Measurements from ENCODE around the gene GRM8. TPM values are rescaled to one million over a fixed set of nuclear protein-coding genes. Genes with fewer than 3 reads are reported as not detected.

GRM8 gene
- total RNA-seq, 1 donor from 2014 or later, result 2.2 TPM

DNA sequence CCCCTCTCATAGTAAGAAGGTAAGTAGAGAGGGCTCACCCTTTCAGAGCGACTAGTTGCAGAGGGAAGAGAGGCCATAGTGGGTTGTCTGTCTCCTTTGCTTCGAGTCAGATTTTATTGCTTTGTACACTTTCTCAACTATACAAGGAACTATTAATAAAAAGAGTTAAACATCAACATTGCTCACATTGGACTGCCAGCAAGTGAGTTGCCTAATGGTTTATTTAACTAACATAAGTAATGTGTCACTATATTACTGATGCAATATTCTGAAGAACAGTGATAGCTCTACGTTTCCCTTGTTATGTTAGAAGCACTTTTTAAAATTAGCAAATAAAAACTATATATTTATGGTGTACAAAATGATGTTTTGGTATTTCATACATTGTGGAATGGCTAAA, 451.0 kb downstream of the GRM8 start:
- Histone ChIP-seq H3K4me1 (ENCODE audit: insufficient read depth, low read length) (no peaks in the 10 kb centered on the region), H2AFZ (ENCODE audit: low read depth, low read length) (no peak overlapping the region), H3K9me3 (ENCODE audit: insufficient read depth, low read depth, low read length) (no peaks in the 10 kb centered on the region), H4K20me1 (ENCODE audit: insufficient read depth, low read length) (no peaks in the 10 kb centered on the region), H3K4me2 (ENCODE audit: low read length) (no peak overlapping the region), H3K4me3 (ENCODE audit: insufficient read depth, low read depth, low read length) (no peak overlapping the region), H3K27me3 (ENCODE audit: insufficient read depth, low read length) (no peaks in the 10 kb centered on the region), H3K79me2 (ENCODE audit: insufficient read depth, low read length) (no peaks in the 10 kb centered on the region), H3K36me3 (ENCODE audit: insufficient read depth, low read length) (no peaks in the 10 kb centered on the region), H3K9ac (ENCODE audit: low read length) (no peak overlapping the region), H3K27ac (ENCODE audit: low read depth, low read length) (no peak overlapping the region)
- Mint-ChIP-seq H3K27me3 (ENCODE audit: low read depth, unreplicated experiment) (no peaks in the 10 kb centered on the region), H3K4me3 (ENCODE audit: unreplicated experiment) (no peak overlapping the region), H3K36me3 (ENCODE audit: low read depth, unreplicated experiment) (no peaks in the 10 kb centered on the region), H3K4me1 (ENCODE audit: low read depth, unreplicated experiment) (peaks cover 10% of the 10 kb centered on the region), H3K27ac (ENCODE audit: unreplicated experiment) (no peak overlapping the region), H3K9me3 (ENCODE audit: unreplicated experiment) (no peaks in the 10 kb centered on the region)
- no peak for DNase-seq (ENCODE audit: low read depth)
- TF ChIP-seq CTCF (IDR thresholded peaks at IDR 0.05; ENCODE audit: insufficient read depth, low read depth, low read length) (no peak), EZH2 (IDR thresholded peaks at IDR 0.05; ENCODE audit: insufficient read depth, low read length) (no peak)
- FAIRE-seq, result no peak

DNA sequence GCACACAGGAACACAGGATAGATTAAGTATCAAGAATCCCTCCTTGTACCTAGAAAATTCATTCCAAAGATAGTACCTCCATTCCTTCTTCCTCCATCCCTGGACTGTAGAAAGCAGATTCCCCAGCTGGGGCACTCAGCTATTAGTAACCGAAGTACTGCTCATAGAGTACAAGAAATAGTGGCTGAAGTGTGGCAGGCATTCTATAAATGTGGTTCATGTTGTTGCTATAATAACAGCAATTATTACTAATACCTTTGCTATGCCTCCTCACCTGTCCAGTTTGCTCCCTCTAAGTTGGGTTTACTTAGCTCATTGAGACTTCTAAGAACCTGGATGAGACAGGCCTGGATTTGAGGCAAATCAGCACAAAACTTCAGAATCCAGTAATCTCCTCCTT, 453.2 kb downstream of the GRM8 start:
- no peak overlapping the region for H3K4me2 ChIP-seq (ENCODE audit: low read length)
- Mint-ChIP-seq H3K9me3 (ENCODE audit: unreplicated experiment) (no peaks in the 10 kb centered on the region), H3K36me3 (ENCODE audit: low read depth, unreplicated experiment) (no peaks in the 10 kb centered on the region), H3K27me3 (ENCODE audit: low read depth, unreplicated experiment) (no peaks in the 10 kb centered on the region), H3K4me1 (ENCODE audit: low read depth, unreplicated experiment) (peaks cover 10% of the 10 kb centered on the region), H3K4me3 (ENCODE audit: unreplicated experiment) (no peak overlapping the region), H3K27ac (ENCODE audit: unreplicated experiment) (no peak overlapping the region)
- TF ChIP-seq EZH2 (IDR thresholded peaks at IDR 0.05; ENCODE audit: insufficient read depth, low read length), result no peak
- TF ChIP-seq CTCF (IDR thresholded peaks at IDR 0.05; ENCODE audit: insufficient read depth, low read depth, low read length), result no peak
- H3K27me3 ChIP-seq (ENCODE audit: insufficient read depth, low read length), result no peaks in the 10 kb centered on the region
- no peak overlapping the region for H3K9ac ChIP-seq (ENCODE audit: low read length)
- H3K79me2 ChIP-seq (ENCODE audit: insufficient read depth, low read length), result no peaks in the 10 kb centered on the region
- no peaks in the 10 kb centered on the region for H3K4me1 ChIP-seq (ENCODE audit: insufficient read depth, low read length)
- no peaks in the 10 kb centered on the region for H4K20me1 ChIP-seq (ENCODE audit: insufficient read depth, low read length)
- no peaks in the 10 kb centered on the region for H3K9me3 ChIP-seq (ENCODE audit: insufficient read depth, low read depth, low read length)
- no peak overlapping the region for H2AFZ ChIP-seq (ENCODE audit: low read depth, low read length)
- no peak for DNase-seq (ENCODE audit: low read depth)
- no peaks in the 10 kb centered on the region for H3K36me3 ChIP-seq (ENCODE audit: insufficient read depth, low read length)
- no peak overlapping the region for H3K4me3 ChIP-seq (ENCODE audit: insufficient read depth, low read depth, low read length)
- FAIRE-seq, result no peak
- no peak overlapping the region for H3K27ac ChIP-seq (ENCODE audit: low read depth, low read length)

- no peaks in the 10 kb centered on the region for H3K4me1 ChIP-seq (ENCODE audit: insufficient read depth, low read length)
- no peak overlapping the region for H3K4me2 ChIP-seq (ENCODE audit: low read length)
- H3K27me3 ChIP-seq (ENCODE audit: insufficient read depth, low read length), result no peaks in the 10 kb centered on the region
- DNase-seq (ENCODE audit: low read depth) (no peak), FAIRE-seq (no peak)
- Mint-ChIP-seq H3K4me1 (ENCODE audit: low read depth, unreplicated experiment) (peaks cover 10% of the 10 kb centered on the region), H3K9me3 (ENCODE audit: unreplicated experiment) (no peaks in the 10 kb centered on the region), H3K27me3 (ENCODE audit: low read depth, unreplicated experiment) (no peaks in the 10 kb centered on the region), H3K4me3 (ENCODE audit: unreplicated experiment) (no peak overlapping the region), H3K36me3 (ENCODE audit: low read depth, unreplicated experiment) (no peaks in the 10 kb centered on the region), H3K27ac (ENCODE audit: unreplicated experiment) (no peak overlapping the region)
- H3K4me3 ChIP-seq (ENCODE audit: insufficient read depth, low read depth, low read length), result no peak overlapping the region
- no peaks in the 10 kb centered on the region for H3K36me3 ChIP-seq (ENCODE audit: insufficient read depth, low read length)
- no peaks in the 10 kb centered on the region for H4K20me1 ChIP-seq (ENCODE audit: insufficient read depth, low read length)
- TF ChIP-seq EZH2 (IDR thresholded peaks at IDR 0.05; ENCODE audit: insufficient read depth, low read length), result no peak
- no peak for TF ChIP-seq CTCF (IDR thresholded peaks at IDR 0.05; ENCODE audit: insufficient read depth, low read depth, low read length)
- no peak overlapping the region for H3K9ac ChIP-seq (ENCODE audit: low read length)
- H2AFZ ChIP-seq (ENCODE audit: low read depth, low read length), result no peak overlapping the region
- H3K79me2 ChIP-seq (ENCODE audit: insufficient read depth, low read length), result no peaks in the 10 kb centered on the region
- H3K27ac ChIP-seq (ENCODE audit: low read depth, low read length), result no peak overlapping the region
- H3K9me3 ChIP-seq (ENCODE audit: insufficient read depth, low read depth, low read length), result no peaks in the 10 kb centered on the region
Observed at GRCh38 chr7:126792521-126792920, 460.2 kb downstream of the GRM8 start.

All from astrocyte (in vitro differentiated cells and primary cell).